ENCODE measurements around the gene STAMBP.

STAMBP gene

GRCh38 chr2:73916666-73917065 lies 87.9 kb downstream of the STAMBP start:
- no peak for DNase-seq (ENCODE audit: low read depth)
- TF ChIP-seq, protein P1, sequence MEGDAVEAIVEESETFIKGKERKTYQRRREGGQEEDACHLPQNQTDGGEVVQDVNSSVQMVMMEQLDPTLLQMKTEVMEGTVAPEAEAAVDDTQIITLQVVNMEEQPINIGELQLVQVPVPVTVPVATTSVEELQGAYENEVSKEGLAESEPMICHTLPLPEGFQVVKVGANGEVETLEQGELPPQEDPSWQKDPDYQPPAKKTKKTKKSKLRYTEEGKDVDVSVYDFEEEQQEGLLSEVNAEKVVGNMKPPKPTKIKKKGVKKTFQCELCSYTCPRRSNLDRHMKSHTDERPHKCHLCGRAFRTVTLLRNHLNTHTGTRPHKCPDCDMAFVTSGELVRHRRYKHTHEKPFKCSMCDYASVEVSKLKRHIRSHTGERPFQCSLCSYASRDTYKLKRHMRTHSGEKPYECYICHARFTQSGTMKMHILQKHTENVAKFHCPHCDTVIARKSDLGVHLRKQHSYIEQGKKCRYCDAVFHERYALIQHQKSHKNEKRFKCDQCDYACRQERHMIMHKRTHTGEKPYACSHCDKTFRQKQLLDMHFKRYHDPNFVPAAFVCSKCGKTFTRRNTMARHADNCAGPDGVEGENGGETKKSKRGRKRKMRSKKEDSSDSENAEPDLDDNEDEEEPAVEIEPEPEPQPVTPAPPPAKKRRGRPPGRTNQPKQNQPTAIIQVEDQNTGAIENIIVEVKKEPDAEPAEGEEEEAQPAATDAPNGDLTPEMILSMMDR (conservative IDR thresholded peaks at IDR 0.05; ENCODE audit: low read depth, low read length): no peak
- H3K4me3 ChIP-seq (ENCODE audit: low read depth, low read length): no peak overlapping the region

DNA sequence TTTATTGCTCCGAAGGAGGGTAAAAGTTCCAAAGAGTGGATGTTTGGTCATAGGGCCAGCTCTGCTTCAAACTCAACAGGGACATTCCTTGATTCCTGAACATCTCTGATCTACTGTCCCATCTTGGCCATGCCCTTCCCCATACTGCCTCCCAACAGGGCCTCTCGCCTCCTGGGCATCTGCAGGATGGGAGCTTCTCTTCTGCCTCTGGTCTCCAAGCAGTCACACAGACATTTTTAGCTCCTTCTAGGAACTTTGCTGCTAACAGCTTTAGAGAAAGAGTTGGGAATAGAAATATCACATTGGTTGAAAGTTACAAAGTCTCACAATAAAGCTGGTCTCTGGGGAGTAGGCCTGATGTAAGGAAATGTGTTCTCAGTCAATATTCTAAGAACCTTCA lies 88.5 kb downstream of the STAMBP start:
- no peak for DNase-seq (ENCODE audit: low read depth)
- no peak overlapping the region for H3K4me3 ChIP-seq (ENCODE audit: low read depth, low read length)
- TF ChIP-seq, protein P1 (conservative IDR thresholded peaks at IDR 0.05; ENCODE audit: low read depth, low read length): no peak

DNA sequence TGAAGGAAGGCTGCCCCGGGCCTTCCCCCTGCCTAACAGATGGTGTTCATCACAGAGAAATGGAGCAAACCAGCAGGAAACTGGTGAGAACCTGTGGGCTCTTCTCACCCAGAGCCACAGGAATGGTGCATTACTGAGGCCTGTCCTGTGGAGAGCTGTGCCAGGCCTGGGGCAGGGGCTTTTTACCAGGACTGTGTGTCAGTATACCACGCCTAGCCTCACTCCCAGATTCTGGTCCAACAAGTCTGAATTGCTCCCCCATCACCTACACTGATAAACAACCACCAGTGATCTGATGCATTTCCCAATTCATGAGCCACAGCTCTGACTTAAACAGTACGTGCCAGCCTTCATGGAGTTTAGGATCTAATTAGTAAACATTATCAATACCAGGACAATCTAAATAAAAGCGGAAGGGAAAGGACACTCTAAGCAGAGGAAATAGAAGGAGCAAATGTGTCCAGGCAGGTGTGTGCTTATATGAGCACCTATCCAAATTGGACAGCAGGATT lies 89.0 kb downstream of the STAMBP start:
- DNase-seq (ENCODE audit: low read depth): no peak
- no peak overlapping the region for H3K4me3 ChIP-seq (ENCODE audit: low read depth, low read length)
- TF ChIP-seq, protein P1 (conservative IDR thresholded peaks at IDR 0.05; ENCODE audit: low read depth, low read length): no peak

- H3K4me3 ChIP-seq (ENCODE audit: low read depth, low read length): no peak overlapping the region
- TF ChIP-seq, protein P1 (conservative IDR thresholded peaks at IDR 0.05; ENCODE audit: low read depth, low read length): no peak
- DNase-seq (ENCODE audit: low read depth): no peak
Observed at GRCh38 chr2:73918856-73919255, 90.1 kb downstream of the STAMBP start.

GRCh38 chr2:73919596-73920228 lies 91.0 kb downstream of the STAMBP start:
- TF ChIP-seq, protein P1 (conservative IDR thresholded peaks at IDR 0.05; ENCODE audit: low read depth, low read length): no peak
- H3K4me3 ChIP-seq (ENCODE audit: low read depth, low read length): no peak overlapping the region
- no peak for DNase-seq (ENCODE audit: low read depth)

DNA sequence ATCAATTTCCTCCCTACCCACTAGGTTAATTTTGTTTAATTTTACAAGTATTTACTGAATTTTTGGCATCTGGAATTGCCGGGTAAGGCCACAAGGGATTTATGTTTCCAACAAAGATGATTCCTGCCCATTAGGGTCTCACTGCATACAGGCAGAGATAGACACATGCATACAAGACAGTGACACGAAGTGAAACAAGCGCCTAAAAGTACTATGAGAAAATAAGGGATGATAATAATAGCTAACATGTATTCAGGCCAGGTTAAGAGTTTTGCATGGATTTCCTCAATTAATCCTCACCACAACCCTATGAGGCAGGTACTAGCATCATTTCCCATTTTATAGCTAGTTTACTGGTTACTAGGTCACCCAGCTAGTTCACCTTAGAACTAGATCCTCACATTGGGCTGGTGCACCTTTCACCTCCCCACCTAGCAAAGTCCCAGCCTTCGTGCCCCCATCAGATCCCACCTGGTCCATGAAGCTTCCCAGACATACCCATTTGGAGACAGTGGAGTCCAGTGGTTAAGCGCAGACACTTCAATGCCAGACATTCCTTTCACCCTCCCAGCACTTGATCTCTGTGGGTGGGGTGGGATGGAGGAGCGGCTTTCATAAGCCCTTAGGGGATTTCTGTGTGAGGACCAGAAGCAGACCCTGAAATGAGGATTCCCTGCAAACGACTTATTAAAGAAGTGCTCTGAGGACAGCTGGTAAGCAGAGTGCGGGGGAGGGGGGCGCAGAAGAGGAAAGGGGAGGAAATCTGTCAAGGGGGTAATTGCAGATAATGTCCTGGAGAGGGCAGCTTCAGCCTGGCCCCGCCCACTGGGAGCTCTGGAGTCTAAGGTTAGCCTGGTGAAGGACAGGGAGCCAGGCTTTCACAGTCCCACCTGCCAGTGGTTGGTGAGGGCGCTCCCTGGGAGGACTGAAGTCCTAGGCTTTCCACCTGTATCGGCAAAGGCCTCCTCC lies 92.1 kb downstream of the STAMBP start:
- TF ChIP-seq, protein P1 (conservative IDR thresholded peaks at IDR 0.05; ENCODE audit: low read depth, low read length): peak; percentile 45
- DNase-seq (ENCODE audit: low read depth): peak; percentile 26
- H3K4me3 ChIP-seq (ENCODE audit: low read depth, low read length): no peak overlapping the region

All from choroid plexus epithelial cell (primary cell).